Activated T-helper 9 cell treated with anti-CD3 and anti-CD28 coated beads, Interleukin-2, amount 50 U/mL, for 16 hours (primary cell): ENCODE results near the gene NME3.
"Not testable (repeated sequence)": the region's sequence is repeated elsewhere in the genome, so short reads cannot be mapped to it uniquely, and the experiment has no call there.

Experiments
- DNase-seq: peaks from one replicate; pipeline ENCODE4 v3.0.0-alpha.2; 2020; ENCODE audit warnings: low read depth

NME3 gene

DNA sequence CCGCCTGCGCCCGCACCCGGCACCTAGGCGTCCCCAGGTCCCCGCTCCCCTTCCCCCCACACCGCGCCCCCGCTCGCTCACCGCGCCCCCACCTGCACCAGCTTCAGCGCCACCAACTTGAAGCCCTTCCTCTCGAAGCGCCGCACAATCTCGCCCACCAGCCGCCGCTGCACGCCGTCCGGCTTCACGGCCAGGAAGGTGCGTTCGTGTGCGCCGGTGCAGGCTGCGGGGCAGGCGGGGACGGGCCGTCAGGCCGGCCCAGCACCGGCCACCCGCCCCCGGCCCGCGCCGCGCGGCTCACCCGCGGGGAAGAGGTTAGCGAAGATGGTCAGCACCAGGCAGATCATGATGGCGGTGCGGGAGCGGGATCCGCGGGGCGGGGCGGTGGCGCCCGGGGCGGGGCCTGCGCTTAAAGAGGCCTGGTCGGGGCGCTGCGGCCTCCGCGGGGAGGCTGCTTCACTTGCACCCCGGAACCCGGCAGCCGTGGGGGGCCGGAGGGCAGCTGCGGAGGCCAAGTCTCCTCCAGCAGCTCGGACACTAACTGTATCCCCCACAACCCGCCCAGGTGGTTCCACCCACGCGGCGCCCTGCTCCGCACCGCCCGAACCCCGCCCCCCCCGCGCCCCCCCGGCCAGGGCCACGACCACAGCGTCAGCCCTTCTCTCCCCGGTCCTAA is at the start of gene NME3:
Gene NME3, minus strand, starts transcription at position 356 of the 676 bp plus-strand sequence. Its CDS starts 9 bp downstream, at position 347.
- peak; percentile 70 for DNase-seq

DNA sequence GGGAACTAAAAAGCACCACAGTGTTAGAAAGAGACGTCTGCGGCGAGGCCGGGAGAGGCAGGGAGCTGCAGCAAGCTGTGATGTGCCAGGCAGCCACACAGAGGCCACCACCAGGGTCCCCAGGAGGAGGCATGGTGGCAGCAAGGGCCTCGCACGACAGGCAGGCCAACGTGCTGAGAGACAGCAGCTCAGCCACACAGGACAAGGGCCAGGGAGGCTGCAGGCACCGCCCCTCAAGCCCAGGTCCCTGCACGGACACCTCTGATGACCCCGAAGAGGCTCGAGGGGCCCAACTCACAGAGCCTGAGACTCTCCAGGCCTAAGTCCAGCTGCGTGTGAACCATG is 49.6 kb upstream of the NME3 start:
- no peak for DNase-seq

DNA sequence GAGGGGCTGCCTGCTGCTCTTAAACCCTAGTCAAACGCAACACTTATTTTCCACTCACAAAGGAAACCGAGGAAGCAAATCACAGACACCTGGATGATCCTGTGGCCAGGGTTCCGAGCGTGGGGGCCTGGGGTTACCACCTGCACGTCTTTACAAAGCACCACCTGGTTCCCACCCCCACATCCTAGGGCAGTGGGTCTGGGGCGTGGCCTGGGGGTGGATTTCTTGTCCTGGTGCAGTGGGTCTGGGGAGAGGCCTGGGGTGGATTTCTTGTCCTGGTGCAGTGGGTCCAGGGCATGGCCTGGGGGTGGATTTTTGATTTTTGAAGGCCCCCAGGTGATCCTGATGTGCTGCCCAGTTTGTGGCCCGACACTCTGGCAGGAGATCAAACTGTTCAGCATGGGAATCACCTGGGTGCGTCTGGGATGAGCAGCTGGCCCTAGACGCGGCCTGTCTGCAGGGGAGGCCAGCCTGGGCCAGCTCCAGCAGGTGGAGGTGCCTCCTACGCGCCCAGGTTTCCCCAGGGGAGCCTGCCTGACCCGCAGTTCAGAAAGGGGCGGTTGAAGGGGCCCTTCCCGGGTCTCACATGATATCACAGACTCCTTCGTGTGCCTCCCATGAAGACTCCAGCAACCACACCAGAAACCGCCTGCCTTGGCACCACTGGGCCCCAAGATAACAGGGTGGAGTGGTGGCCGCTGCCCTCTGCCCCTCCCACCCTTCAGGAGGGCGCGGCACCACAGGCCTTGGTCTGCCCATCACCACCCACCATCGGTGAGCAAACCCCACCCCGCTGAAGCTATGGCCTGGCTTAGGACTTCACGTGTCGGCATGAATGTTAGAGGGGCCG is 49.0 kb upstream of the NME3 start:
- no peak for DNase-seq

DNA sequence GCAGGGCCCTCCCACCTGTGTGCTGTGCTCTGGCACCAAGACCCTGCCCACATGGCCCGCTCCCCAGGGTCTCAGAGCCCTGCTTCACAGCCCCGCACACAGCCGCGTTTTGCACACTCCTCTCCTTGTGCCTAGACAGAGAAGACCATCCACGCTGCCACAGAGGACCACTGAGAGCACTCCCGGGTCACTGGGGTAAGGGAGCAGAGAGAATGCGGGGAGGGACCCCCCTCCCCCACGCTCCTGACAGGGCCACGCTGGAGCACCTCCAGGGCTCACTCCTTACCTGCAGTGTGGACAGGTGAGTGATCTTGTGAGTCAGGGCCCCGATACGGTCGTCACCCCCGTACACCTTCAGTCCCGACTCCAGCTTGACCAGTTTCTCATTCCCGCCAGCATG is 48.3 kb upstream of the NME3 start:
- no peak for DNase-seq

DNA sequence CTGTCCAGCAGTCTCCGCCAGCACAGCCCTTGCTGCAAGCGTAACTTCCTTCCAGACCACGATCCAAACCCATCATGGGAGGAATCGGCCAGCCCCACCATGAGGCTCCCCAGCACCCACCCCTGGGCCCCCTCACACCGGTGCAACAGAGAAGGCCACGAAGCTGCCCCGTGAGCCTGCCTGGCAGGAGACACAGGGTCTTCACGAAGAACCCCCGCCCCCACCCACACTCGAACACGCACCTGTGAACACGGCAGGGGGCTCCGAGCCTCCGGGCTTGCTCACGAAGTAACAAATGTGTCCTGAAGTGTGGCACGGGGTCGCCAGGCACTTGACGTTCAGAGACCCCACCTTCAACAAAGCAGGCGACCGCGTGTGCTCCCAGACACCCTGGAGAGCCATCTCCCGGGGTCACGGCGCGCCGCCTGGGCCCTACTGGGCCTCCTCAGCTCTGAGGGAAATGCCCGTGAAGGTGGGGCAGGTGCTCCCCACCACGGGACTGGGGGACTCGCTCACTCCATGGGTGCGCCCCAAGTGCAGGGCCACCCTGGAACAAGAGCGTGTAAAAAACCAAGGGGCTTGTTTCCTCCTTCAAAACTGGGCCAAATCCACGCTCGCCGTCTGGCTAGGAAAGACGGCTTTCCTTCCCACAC is 47.7 kb upstream of the NME3 start:
- DNase-seq, result no peak

DNA sequence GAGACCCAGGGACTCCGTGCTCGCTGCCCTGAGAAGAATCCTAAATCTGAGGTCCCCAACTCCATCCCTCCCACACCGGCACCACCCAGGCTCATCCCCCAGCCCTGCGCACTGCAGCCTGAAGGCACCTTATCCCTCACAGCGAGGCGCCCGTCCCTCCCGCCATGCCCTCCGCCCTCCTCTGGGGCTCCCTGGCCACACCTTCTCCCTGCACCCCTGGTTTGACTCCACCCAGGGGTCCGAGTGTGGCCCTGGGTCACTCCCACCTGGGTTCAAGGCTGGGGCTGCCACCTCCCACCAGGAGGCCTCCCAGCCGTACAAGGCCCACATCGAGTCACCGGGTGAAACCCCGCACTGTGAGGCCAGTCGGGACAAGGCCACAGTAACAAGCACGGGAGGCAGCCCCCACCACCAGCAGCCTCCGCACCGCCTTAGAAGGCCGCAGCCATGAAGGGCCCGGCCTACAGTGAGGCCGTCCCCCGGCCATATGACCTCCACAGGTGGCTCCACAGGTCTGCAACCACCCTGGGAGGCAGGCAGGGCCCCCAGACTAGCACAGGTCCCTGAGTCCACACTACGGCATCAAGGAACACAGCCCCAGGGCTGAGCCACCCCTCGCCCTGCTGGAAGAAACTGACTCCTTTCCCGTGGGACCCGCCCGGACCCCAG is 47.0 kb upstream of the NME3 start:
- no peak for DNase-seq

DNA sequence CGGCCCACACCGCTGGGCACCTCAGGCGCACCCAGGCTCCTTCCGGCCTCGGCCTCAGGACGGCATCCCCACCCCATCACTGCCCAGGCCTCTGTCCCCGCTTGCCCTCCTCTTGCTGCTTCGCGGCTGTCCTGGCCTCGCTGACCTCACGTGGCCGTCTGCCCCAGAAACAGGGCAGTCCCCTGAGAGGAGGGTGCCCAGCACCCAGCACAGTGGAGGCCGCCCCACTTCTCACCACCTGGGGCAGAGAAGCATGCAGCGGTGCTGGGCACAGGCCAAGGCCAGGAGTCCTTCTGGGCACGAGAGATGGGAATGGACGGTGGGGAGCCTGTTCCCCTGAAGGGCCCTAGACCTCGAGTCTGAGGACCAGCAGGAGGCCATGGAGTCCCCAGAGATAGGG is 46.4 kb upstream of the NME3 start:
- no peak for DNase-seq

DNA sequence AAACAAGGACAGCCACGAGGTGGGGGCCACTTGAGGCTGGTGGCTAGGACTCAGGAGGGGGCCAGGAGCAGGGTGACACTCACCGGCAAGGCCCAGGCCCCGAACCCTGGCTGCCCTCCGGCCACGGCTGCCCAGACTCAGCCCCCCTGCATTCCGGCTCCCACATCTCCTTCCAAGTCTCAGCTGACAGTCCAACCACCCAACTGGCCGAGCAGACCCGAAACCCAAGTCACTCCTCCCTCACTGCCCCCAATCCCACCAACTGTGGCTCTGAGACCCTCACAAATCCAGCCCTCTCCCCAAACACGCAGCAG is 45.9 kb upstream of the NME3 start:
- DNase-seq, result no peak

DNA sequence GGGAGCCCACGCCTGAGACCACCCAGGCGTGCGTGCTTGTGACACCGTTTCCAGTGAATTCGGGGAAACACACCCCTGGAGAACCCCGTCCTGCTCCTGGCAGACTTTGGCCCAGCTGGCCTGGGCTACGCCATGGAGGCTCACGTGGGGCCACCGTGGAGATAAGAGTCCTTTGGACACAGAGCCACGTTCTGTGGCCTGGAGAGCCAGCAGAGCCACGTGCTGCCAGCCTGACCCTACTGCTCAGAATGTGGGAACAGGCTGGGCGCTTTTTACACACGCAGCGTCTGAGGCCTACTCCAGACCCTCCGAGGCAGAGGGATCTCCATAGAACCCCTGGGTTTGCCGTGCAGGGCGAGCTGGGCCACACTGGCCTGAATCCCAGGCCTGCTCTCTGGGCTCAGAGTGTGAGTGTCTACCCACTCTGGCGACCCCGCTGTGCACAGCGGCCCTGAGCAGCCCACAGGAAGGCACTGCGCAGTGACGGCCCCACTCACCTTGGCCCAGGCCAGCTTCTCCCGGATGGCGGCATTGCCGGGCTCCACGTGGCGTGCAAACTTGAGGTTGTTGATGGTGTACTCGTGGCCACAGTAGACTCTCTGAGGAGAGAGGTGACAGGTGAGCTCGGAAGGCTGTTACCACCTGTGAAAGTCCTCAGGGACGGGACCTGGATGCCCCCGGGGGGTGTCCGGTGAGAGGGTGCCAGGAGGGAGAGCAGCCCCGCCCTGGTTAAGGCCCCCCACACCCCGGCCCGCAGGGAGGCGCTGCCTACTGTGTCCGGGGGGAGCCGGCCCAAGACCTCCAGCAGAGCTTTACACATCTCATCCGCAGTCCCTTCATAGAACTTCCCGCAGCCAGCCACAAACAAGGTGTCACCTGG is 45.3 kb upstream of the NME3 start:
- DNase-seq, result no peak

DNA sequence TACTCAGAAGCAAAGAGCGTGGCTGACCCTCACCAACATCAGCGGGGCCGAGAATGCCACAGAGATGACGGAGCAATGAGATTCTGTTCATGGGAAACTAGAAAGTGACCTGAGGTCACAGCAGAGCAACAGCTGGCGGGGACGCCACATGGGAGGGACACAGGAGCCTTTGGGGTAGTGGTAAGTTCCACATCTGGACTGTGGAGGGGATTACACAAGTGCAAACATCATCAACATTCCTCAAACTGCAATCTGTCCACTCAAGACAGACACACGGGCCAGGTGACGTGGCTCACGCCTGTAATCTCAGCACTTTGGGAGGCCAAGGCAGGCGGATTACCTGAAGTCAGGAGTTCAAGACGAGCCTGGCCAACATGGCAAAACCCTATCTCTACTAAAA is 44.1 kb upstream of the NME3 start:
- no peak for DNase-seq

DNA sequence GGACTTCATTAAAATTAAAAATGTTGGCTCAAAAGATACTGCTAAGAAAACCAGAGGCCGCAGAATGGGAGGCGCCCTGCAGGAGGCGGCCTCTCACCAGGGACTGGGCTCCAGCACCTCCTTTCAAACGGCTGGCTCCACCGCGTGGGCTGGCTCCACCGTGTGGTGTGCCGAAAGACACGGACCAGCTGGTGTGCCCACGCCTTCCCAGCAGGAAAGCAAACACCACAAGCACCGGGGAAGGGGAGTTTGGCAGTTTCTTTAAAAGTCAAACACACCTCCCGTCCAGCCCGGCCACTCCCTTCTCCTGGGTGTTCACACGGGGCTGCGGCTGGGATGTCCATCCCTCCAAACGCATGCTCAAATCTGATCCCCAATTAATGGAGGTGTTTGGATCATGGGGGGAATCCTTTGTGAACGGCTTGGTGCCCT is 41.4 kb upstream of the NME3 start:
- DNase-seq, result peak; percentile 16

DNA sequence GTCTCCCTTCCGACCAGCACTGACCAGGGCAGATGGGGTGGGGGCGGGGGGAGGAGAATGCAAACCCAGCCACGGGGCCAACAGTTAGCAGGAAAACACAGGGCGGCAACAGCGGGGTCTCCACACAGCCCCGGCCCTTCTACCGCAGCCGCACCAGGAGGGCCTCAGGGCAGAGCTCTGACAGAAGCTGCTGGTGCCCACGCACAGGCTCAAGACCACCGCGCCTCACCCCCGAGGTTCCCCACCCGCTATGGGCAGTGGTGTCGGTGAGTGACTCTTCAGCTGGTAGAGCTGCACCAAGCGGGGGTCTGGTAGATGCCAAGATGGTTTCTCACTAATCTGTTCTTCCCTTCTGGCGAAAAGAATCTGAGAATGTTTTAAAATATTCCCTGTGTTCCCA is 39.2 kb upstream of the NME3 start:
- no peak for DNase-seq

DNA sequence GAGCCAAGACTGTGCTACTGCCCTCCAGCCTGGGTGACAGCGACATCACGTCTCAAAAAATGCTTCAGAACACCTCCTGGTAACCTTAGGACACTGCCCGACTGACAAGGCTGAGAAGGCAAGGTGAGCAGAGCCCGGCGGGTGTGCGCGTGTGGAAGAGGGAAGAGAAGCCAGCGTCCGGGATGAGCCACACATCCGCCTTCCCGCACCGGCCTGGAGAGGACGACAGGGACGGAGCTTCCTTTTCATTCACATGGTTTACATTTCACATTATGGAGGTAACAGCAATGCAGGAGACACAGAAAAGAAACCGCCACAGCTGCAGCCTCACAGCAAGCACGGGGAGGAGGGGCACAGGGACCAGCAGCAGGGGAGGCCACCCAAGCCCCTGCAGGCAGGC is 38.8 kb upstream of the NME3 start:
- no peak for DNase-seq

DNA sequence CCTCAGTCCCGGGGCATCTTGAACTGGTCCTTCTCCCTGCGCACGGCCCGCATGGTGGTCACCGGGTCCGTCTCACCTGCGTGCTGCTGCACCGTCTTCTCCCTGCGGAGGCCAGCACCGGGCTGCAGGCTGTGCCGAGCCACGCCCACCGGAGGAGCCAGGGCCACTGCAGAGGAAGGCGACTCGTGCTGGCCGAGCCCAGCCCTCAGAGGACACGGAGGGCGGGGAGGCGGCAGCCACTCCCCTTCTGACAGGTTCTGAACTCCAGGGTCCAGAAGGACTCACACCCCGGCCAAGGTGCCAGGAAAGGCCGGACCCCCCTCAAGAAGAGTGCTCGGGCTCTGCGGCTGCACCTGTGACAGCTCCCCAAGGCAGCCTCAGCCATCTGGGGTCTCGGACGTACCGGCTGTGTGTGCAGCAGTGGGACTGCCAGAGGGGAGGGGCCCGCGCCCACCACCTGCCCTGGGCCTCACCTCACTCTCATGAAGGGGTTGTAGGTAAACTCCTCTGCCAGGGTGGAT is 38.0 kb upstream of the NME3 start:
- DNase-seq, result no peak

DNA sequence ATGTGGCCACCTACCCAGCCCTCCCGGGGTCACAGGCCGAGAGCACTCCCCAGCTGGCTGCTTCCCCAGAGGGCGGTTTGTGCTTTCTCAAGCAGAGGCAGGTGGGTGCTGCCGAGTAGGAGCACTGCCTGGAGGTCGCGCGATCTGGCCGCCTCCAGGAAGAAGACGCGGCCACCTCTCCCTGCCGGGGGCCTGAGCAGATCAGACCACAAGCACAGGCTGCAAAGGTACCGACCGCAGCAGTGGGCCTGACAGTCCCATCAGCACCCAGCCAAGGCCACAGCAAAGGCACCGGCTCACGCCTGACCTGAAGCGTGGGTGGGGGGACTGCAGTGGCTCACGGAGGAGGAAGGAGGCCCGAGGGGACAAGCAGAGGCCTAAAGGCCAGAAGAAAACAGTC is 37.3 kb upstream of the NME3 start:
- no peak for DNase-seq

DNA sequence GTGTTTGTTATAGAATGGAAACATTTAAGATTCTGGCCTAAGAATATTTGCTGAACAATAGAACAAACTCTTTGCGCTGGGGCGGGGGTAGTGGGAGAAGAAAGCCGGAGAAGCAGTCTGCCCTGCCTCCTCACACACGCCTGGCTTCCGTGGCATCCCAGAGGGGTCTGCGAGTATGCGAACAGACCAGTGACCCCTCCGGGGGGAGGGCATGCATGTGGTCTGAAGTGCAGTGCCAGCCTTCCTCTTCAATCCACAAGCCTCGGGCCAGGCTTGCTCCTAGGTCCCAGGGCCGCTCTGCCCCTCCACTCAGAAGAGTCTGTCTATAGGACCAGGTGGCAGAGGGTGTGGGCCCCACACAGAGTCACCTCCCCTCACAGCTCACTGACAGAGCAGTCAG is 36.3 kb upstream of the NME3 start:
- DNase-seq, result no peak

DNA sequence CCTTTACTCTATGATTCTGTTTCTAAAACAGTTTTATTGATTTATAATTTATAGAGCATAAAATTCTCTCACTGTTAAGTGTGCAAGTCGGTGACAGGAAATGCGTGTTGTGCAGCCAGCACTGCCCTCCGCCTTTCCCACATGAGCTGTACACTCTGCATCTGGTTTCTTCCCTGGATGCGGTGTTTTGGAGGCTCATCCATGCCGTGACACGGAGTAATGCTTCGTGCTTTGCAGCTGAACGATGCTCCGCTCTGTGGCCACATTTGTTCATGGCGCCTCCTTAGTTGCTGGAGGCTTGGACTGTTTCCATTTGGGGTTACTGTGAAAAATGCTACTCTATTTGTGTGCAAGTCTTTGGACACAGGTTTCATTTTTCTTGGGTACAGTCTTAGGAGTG is 29.4 kb upstream of the NME3 start:
- no peak for DNase-seq

DNA sequence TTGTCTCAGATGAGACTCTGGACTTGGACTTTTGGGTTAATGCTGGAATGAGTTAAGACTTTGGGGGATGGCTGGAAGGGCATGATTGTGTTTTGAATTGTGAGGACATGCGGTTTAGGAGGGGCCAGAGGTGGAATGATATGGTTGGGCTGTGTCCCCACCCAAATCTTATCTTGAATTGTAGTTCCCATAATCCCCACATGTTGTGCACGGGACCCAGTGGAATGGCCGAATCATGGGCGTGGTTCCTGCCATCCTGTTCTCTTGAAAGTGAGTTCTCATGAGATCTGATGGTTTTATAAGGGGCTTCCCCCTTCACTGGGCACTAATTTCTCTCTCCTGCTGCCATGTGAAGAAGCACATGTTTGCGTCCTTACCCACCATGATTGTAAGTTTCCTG is 27.9 kb upstream of the NME3 start:
- DNase-seq, result not testable (repeated sequence)

DNA sequence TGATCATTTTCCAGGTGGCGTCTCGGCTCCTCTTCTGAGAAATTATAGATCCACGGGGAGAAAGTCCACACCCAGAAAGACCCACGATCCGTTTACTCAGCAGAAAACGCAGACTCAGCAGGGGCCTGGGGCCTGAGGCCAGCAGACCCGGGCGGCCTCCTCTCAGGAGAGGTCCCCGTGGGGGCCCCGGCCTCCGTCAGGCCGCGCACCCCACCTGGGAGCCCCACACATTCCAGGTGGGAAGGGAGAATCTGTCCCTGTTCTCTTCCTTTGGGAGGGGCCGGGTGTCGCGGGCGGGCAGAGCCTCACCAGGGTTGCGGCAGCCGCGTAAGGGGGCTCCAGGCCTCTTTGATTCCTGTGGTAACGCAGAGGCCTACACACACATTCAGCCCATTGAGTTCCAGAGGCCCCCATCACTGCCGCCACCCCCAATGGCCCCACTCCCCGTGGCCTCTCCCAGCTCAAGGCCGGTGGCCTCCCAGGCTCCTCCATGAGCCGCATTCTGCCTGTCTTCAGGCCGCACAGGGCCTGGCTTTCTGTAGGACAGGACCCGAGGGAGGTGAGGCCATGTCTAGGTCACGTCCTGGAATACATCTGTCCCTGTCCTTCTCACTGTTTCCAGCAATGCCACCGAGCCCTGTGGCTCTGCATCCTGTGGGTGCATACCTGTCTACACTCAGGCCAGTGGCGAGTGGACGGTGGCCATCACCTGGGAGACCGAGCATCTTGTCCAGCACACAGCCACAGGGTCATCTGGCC is 23.7 kb upstream of the NME3 start:
- no peak for DNase-seq

DNA sequence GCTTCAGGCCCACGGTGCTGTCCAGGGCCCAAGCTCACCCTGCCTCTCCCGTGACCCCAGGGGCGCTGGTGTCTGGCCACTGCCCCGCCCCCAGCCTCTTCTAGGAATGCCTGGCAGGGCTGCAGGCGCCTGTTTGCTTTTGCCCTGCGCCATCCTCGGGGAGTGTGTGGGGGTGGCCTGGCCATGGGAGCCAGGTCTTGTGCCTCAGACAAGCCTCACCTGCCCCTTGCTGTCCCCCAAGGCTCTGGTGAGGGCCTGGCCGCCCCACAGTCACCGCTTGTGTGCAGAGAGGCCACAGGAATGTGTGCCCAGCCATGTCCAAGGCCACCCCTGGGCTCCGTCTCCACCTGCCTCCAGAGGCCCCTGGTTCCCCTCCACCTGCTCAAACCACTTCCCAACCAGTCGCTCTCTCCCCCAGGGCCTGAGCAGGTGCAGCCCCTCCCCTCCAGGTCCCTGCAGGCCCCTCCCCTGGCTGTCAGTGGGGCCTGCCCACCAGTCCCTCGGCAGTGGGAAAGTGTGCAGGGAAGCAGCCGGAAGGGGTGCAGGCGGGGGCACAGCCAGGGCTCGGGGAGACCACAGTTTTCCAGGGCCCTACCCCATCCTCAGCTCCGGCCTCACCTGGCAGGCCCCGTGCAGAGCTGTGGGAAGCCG is 23.0 kb upstream of the NME3 start:
- DNase-seq, result no peak
